Activated T-cell treated with anti-CD3 and anti-CD28 coated beads, Interleukin-2, amount 50 U/mL, for 1 hour (primary cell): ENCODE results near the gene KCNC4.

Experiments used
- DNase-seq: peaks from one replicate; pipeline ENCODE4 v3.0.0-alpha.2; 2020

KCNC4 gene

DNA sequence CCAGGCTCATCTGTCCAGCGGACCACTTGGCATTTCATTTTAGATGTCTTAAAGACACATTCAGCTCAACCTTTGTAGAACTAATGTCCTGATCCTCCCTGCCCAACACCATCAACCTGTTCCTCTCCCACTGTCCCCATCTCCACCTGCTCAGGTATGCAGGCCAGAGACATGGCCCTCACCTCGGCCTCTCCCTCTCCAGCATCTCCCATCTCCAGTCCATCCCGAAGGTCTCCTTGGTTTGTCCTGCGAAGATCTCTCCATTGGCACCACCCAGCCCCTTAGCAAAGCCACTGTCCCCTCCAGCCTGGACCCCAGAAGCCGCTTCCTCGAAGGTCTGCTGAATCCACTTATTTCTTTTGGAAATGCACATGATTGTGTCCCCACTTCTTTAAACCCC, 20.9 kb upstream of the KCNC4 start:
- no peak for DNase-seq

- no peak for DNase-seq
Measured at GRCh38 chr1:110190282-110190929, 19.7 kb upstream of the KCNC4 start.

DNA sequence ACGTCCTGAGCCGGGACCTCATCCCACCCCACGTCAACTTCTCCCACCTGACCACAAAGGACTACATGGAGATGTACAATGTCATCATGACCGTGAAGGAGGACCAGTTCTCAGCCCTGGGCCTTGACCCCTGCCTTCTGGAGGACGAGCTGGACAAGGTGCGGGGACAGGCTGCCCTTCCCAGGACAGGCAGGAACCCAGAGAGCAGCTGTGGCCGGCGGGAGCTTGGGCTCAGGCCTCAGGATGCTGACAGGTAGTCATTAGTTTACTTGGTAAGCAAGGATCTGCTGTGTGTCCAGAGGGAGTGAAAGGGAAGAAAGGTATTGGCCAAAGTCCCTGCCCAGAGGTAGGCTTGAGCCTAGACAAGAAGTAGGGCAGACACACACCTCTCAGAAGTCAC, 17.6 kb upstream of the KCNC4 start:
- no peak for DNase-seq

DNA sequence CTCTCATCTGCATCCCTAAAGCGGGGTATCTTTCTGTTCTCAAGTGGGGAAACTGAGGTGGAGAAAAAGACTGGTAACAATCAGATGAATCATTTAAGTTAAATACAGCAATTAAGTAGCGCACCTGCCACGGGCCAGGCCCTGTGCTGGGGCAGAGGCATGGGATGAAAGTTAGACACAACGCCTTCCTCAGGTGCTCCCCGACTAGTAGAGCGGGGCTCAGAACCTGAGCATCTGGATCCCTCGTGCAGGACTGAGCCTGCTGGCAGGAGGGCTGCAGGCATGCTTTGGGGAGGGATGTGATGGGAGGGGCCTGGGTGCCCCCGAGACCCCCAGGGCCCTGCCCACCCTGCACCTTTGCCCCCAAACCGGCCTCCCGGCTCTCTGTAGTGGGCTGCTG, 14.9 kb upstream of the KCNC4 start:
- DNase-seq = no peak

DNA sequence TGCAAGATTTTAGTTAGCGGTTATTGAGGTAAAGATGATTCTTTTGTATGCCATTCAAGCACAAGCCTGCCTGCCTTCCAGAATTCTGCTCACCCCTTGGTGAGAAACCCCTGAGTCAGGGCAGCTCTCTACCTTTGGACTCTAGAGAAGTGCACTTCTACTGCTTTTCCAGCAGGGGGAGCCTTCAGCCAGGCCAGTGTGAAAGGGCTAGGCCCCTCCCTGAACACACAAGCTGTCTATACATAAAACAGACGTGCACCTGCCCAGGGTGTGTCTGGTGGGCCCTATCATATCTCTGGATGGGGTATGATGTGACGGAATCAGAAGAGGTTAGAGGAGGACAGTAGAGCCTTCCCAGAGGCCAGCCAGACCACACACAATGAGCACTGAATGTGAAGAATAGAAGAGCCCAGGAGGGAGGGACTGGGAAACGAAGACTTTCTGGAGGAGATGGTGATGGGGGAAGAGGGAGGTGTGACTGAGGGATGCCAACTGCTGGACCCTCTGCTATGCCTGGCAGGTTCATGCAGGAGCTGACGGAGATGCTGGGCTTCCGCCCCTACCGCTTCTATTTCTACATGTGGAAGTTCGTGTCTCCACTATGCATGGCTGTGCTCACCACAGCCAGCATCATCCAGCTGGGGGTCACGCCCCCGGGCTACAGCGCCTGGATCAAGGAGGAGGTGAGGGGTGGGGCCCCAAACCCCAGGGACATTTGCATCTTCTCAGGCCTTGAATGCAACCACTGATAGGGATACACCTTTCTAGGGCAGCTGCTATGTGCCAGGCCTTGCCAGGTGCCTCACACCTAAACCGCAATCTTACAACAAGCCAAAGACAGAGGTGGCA, 13.0 kb upstream of the KCNC4 start:
- peak; percentile 50 for DNase-seq

- no peak for DNase-seq
Measured at GRCh38 chr1:110197905-110198629, 12.0 kb upstream of the KCNC4 start.

GRCh38 chr1:110198746-110199145, 11.4 kb upstream of the KCNC4 start:
- no peak for DNase-seq

GRCh38 chr1:110200190-110200589, 9.9 kb upstream of the KCNC4 start:
- DNase-seq = no peak

GRCh38 chr1:110200666-110201065, 9.4 kb upstream of the KCNC4 start:
- no peak for DNase-seq

- no peak for DNase-seq
Measured at GRCh38 chr1:110201157-110201825, 8.8 kb upstream of the KCNC4 start.

GRCh38 chr1:110203021-110203661, 7.0 kb upstream of the KCNC4 start:
- peak; percentile 43 for DNase-seq

DNA sequence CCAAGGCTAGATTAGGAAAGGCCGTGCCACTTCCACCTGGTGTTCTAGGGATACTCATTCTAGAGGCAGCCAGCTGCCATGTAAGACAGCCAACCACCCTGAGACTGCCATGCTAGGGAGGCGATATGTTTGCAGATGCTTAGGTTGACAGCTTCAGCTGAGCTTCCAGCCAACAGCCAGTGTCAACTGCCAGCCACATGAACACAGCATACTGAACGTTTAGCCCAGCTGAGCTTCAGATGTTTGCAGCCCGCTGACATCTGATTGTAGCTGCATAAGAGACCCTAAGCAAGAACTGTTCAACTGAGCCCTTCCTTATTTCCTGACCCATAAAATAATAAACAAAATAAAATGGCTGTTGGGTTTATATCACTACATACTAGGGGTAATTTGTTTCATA, 5.0 kb upstream of the KCNC4 start:
- no peak for DNase-seq

DNA sequence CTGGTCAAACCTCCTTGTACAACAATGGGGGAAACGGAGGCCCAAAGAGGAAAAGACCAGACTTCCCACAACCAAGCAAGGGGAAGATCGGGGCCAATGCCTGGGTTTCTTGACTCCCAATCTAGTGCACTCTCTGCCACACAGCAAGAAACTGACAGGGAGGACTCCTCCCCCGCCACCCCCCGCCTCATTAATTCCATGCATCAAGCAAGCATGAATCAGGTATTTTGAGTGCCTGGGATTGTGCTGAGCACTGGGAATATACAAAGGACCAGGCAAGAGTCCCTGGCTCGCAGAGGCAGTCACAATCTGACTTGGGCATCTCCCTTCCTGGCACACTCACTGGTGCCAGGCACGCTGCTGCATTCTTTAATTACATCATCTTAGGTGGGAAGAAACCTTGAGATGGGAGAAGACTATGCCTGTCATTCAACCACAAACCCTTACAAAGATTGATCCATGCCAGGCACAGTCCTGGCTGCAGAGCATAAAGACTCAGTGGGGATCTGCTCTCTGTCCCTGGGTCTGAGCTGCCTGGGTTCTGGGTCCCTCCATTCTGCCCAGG, 4.4 kb upstream of the KCNC4 start:
- no peak for DNase-seq

DNA sequence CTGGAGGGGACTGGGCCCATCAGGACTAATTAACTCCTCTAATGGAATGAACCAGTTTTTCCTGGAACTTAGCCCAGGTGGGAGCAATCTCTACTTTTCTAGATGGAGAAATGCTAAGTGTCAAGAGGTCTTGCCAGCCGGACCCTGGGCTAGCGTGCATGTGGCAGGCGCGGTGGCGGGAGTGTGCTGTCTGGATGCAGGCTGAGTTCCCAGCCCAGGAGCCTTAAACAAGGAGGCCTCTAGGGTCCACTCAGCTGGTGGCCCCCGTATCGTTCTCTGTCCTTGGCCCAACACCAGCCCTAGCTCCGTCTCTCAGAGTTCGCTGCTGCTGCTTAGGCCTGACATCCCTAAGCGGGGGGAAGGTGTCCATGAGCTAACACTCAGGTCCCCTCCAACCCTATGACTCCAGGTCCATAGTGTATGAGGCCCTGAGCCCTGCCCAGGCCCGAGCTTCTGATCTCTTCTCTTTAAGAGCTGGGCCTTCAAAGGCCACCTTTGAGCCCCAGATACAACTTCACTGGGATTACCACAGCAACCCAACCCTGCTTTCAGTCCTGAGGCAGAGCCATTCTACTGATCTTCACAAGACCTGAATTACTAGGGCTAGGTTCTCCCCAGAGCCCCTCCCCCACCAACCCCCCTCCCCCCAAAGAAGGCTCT, 3.7 kb upstream of the KCNC4 start:
- no peak for DNase-seq

DNA sequence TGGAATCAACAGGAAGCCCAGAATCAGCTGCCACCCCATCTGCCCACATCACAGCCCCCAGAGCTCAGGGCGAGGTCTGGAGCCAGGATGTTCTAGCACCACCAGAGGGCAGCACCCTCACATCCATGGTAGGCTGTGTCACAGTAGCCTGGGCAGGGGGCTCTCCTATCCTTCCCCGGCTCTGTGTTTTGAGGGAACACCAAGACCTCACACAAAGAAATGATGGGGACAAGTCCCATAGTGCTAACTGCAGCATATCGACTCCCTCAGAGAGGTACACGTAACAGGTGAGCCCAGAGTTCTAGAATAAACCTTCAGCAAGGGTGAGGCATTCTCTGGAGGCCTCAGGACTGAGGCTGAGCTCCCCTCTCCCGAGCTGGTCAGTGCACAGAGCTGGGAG, 2.3 kb upstream of the KCNC4 start:
- peak; percentile 78 for DNase-seq

GRCh38 chr1:110208916-110209645, 1.0 kb upstream of the KCNC4 start:
- no peak for DNase-seq

DNA sequence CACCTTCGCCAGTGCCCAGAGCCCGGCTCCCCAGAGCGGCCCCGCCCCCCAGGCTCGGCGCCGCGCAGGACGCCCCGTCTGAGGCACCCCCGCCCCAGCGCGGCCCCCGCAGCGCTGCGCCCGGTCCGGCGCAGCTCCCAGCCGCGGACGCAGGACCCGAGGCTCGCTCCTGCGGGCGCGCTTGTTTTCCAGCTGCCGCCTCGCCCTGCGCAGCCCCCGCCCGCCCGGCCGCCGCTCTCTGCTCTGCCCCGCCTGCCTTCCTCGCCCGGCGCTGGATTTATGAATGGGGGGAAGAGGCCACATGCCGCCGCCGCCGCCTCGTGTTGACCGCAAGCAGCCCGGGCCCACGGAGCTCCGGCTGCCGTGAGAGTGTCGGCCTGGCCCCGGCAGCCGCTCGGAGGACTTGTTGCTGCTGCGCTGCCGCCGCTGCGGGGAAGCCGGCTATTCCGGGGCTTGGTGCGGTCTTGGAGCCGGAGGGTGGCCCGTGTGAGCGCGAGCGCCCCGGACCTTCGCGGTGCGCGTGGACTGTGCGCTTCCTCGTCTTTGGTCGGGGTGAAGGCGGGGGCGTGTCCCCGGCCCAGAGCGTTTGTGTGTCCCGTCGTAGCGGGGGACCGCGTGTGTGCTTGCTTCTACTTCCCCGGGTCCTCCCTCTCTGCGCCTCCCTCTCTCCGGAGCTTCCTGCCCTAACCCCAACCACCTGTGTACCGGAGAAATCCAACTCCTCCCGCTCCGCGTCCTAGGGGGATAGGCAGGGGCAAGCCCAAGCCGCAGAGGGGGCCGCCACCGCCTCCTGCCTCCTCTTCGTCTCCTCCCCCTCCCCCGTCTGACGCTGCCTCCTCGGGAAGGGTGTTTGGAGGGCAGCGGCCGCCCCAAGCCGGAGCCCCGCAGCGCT, 736 bp downstream of the KCNC4 start:
- peak; percentile 69 for DNase-seq

DNA sequence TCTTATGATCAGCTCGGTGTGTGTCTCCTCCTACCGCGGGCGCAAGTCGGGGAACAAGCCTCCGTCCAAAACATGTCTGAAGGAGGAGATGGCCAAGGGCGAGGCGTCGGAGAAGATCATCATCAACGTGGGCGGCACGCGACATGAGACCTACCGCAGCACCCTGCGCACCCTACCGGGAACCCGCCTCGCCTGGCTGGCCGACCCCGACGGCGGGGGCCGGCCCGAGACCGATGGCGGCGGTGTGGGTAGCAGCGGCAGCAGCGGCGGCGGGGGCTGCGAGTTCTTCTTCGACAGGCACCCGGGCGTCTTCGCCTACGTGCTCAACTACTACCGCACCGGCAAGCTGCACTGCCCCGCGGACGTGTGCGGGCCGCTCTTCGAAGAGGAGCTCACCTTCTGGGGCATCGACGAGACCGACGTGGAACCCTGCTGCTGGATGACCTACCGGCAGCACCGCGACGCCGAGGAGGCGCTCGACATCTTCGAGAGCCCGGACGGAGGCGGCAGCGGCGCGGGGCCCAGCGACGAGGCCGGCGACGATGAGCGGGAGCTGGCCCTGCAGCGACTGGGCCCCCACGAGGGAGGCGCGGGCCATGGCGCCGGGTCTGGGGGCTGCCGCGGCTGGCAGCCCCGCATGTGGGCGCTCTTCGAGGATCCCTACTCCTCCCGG, 1.5 kb downstream of the KCNC4 start:
- DNase-seq = no peak
